Endothelial cell of umbilical vein (primary cell): ENCODE data around the gene LCNL1. TPM values are rescaled to one million over a fixed set of nuclear protein-coding genes. Genes with fewer than 3 reads are reported as not detected.

Experiments used
- BruUV-seq: library from RNA; stranded (reverse); fragments of 400-500 nt; replicated peaks from 2 replicates; lab custom pipeline; 2021; lab: Mats Ljungman, UMichigan
- CTCF ChIA-PET: fragments of 300-600, 350-600 bp; sonication (Branson Sonifier 250); formaldehyde crosslinking; loops from one replicate; lab custom pipeline; 2021; ENCODE audit warnings: antibody characterized with exemption, inconsistent platforms; lab: Charles Lee
- POLR2A ChIA-PET: fragments of 300-600, 350-600 bp; sonication (Branson Sonifier 250); formaldehyde crosslinking; loops from one replicate; lab custom pipeline; 2021; ENCODE audit warnings: antibody characterized with exemption, inconsistent platforms; lab: Charles Lee
- DNase-seq: peaks from one replicate; pipeline ENCODE4 v3.0.0-alpha.2; 2011; ENCODE audit warnings: low read depth, low spot score
- FAIRE-seq: peaks from 2 replicates; lab custom pipeline; 2011; peaks lifted over from hg19 to GRCh38; lab: Jason Lieb, UNC
- H2AFZ ChIP-seq: 2 replicates; pipeline ENCODE4 v1.6.0; 2012; ENCODE audit warnings: low read depth, low read length, control low read depth, inconsistent platforms
- H3K27ac ChIP-seq: 2 replicates; pipeline ENCODE4 v1.5.1; 2011; ENCODE audit warnings: low read depth, mild to moderate bottlenecking, control low read depth, low read length, moderate library complexity; ENCODE audit not compliant: insufficient read depth
- H3K27me3 ChIP-seq, 2 experiments: 2 replicates each; pipeline versions ENCODE4 v1.6.0 to v1.6.1; 2011; ENCODE audit warnings: low read length in 2 of 2, mixed read lengths in 1 of 2; ENCODE audit not compliant: control insufficient read depth in 2 of 2, insufficient read depth in 2 of 2
- H3K36me3 ChIP-seq, 2 experiments: 2 replicates in 1 of 2; 3 replicates in 1 of 2; pipeline ENCODE4 v1.5.1; 2011; ENCODE audit warnings: low read length in 2 of 2, mild to moderate bottlenecking in 1 of 2, moderate library complexity in 1 of 2; ENCODE audit not compliant: control insufficient read depth in 2 of 2, insufficient read depth in 2 of 2; ENCODE audit errors: extremely low read depth in 1 of 2
- H3K4me1 ChIP-seq: 3 replicates; pipeline ENCODE4 v1.5.1; 2011; ENCODE audit warnings: mild to moderate bottlenecking, low read length; ENCODE audit not compliant: control insufficient read depth, insufficient read depth; ENCODE audit errors: extremely low read depth
- H3K4me2 ChIP-seq: 2 replicates; pipeline ENCODE4 v1.6.1; 2011; ENCODE audit warnings: low read length, control low read depth, mixed read lengths; ENCODE audit not compliant: insufficient read depth
- H3K4me3 ChIP-seq, 3 experiments: fragments of 200-600 bp in 1 of 3; sonication (generic), shearing (Covaris generic) in 1 of 3; replicated peaks in 1 of 3; 2 replicates each; pipeline ENCODE4 v1.5.1; 2011 to 2016; ENCODE audit warnings: control low read depth in 3 of 3, low read length in 3 of 3, mild to moderate bottlenecking in 2 of 3, inconsistent platforms in 1 of 3, low read depth in 1 of 3, moderate library complexity in 1 of 3; ENCODE audit not compliant: insufficient read depth in 1 of 3
- H3K79me2 ChIP-seq: 2 replicates; pipeline ENCODE4 v1.6.0; 2012; ENCODE audit warnings: low read length, inconsistent platforms; ENCODE audit not compliant: control insufficient read depth, insufficient read depth
- H3K9ac ChIP-seq: replicated peaks from 2 replicates; pipeline ENCODE3; 2011; ENCODE audit warnings: low read length, control low read depth; ENCODE audit not compliant: insufficient read depth; ENCODE audit errors: extremely low read depth
- H3K9me1 ChIP-seq: replicated peaks from 3 replicates; pipeline ENCODE4 v1.6.0; 2011; ENCODE audit warnings: mild to moderate bottlenecking, low read length; ENCODE audit not compliant: control insufficient read depth, insufficient read depth; ENCODE audit errors: extremely low read depth
- H3K9me3 ChIP-seq: replicated peaks from 2 replicates; pipeline ENCODE4 v1.5.1; 2012; ENCODE audit warnings: low read length, inconsistent platforms; ENCODE audit not compliant: control insufficient read depth, insufficient read depth
- H4K20me1 ChIP-seq: replicated peaks from 2 replicates; pipeline ENCODE3; 2011; ENCODE audit warnings: mild to moderate bottlenecking, low read length; ENCODE audit not compliant: control insufficient read depth, insufficient read depth; ENCODE audit errors: extremely low read depth
- CTCF ChIP-seq, 2 donors: IDR thresholded peaks; 1 replicate in 1 of 2; 2 replicates in 1 of 2; pipeline ENCODE4 v1.5.1; 2011; ENCODE audit warnings: low read length in 2 of 2, mild to moderate bottlenecking in 2 of 2, moderate library complexity in 2 of 2, control low read depth in 1 of 2, inconsistent platforms in 1 of 2, low read depth in 1 of 2; ENCODE audit not compliant: insufficient read depth in 1 of 2; ENCODE audit errors: extremely low read depth in 1 of 2
- FOS ChIP-seq: IDR thresholded peaks from 2 replicates; pipeline ENCODE4 v1.6.1; 2011; ENCODE audit warnings: mild to moderate bottlenecking, low read length, moderate library complexity, borderline replicate concordance; ENCODE audit not compliant: insufficient read depth
- GATA2 ChIP-seq: IDR thresholded peaks from 2 replicates; pipeline ENCODE4 v1.7.0; 2011; ENCODE audit warnings: low read depth, mild to moderate bottlenecking, moderate library complexity, mixed read lengths, low read length; ENCODE audit not compliant: insufficient read length, insufficient read depth
- JUN ChIP-seq: IDR thresholded peaks from 2 replicates; pipeline ENCODE4 v1.6.1; 2011; ENCODE audit warnings: borderline replicate concordance, low read depth; ENCODE audit not compliant: insufficient read length, insufficient read depth
- MYC ChIP-seq: IDR thresholded peaks from one replicate; pipeline ENCODE4 v1.6.1; 2011; ENCODE audit warnings: mild to moderate bottlenecking, low read depth, low read length
- dilution Hi-C: fragments of 300-500 bp; cut with MboI; formaldehyde crosslinking; loops from one replicate; pipeline ENCODE4 v1.15.0; 2019; ENCODE audit warnings: low sequenced_read_pairs; ENCODE audit not compliant: extremely low pct_ligation_motif_present
- intact Hi-C: fragments of 100-400 bp; cut with micrococcal nuclease; formaldehyde crosslinking; loops from one replicate; pipeline ENCODE4 v1.10.0; 2022
- polyA plus RNA-seq, 4 experiments: library from polyadenylated mRNA; depleted of rRNA in 3 of 4; stranded (reverse) in 3 of 4; unstranded in 1 of 4; fragments of >200 nt; gene quantifications; 2 replicates each; pipeline versions ENCODE4 v1.2.1 to v1.2.3, GENCODE V29; 2011 to 2012; ENCODE audit warnings: missing spikeins in 1 of 4
- total RNA-seq: library from RNA; stranded (reverse); gene quantifications from 2 replicates; pipeline ENCODE4 v1.2.3, GENCODE V29; 2021

The LCNL1 gene
- total and polyA plus RNA-seq, 2 donors (not counting 3 experiments of a cell fraction or from before 2014, with no cell fraction given), result not detected

GRCh38 chr9:136992819-136993369 lies 10.1 kb downstream of the LCNL1 start:
- ChIA-PET POLR2A (no interaction called here), CTCF (interaction anchor here (0.9 to 1.8 kb wide), 9 partner anchors 10 to 150 kb away, joined by 3 to 6 read pairs (median 4); partner anchors contain the start of genes AJM1, FBXW5, FUT7 and LCNL1)
- Histone ChIP-seq H3K4me3 (peak overlapping the region; percentile 47 to 56 (median 54)), H3K9me3 (no peaks in the 10 kb centered on the region), H3K4me1 (peaks cover 24% of the 10 kb centered on the region), H3K27ac (peak overlapping the region; percentile 22), H3K27me3 (no peaks in the 10 kb centered on the region), H3K36me3 (no peaks in the 10 kb centered on the region), H3K9me1 (no peaks in the 10 kb centered on the region), H3K79me2 (peaks cover 9% of the 10 kb centered on the region), H4K20me1 (no peaks in the 10 kb centered on the region), H3K9ac (peak overlapping the region; percentile 30), H3K4me2 (peak overlapping the region; percentile 86), H2AFZ (peak overlapping the region; percentile 52)
- TF ChIP-seq CTCF (IDR thresholded peaks at IDR 0.05; ENCODE audit: extremely low read depth in 1 of 2, insufficient read depth in 1 of 2, low read depth in 1 of 2, low read length in 2 of 2) (no peak), GATA2 (no peak), FOS (no peak), JUN (no peak), MYC (no peak)
- intact Hi-C loops, result loop anchor here (1.0 to 5.0 kb wide), 2 partner anchors 15 to 46 kb away; partner anchors contain the start of gene C8G
- dilution Hi-C loops, result no loop called here
- DNase-seq (no peak), FAIRE-seq (no peak)
- no TSS peak for BruUV-seq
